Gastroesophageal sphincter (tissue), 3 donors: ENCODE measurements around the gene IL6.
A peak's percentile ranks its signal among the peaks of the same experiment; 100 is the strongest.

Experiments
- CTCF ChIP-seq, 4 experiments: fragments of 200-600 bp in 2 of 4; fragments of 450-650 bp in 2 of 4; sonication (generic) in 1 of 4; IDR thresholded peaks; one replicate each; pipeline ENCODE4 v1.5.1; 2017 to 2019; ENCODE audit warnings: antibody characterized with exemption in 4 of 4, mild to moderate bottlenecking in 2 of 4, moderate library complexity in 2 of 4
- POLR2A ChIP-seq, 2 donors: fragments of 450-650 bp; IDR thresholded peaks; one replicate each; pipeline ENCODE4 v1.6.1; 2017; ENCODE audit warnings: antibody characterized with exemption in 2 of 2, mild to moderate bottlenecking in 2 of 2, moderate library complexity in 1 of 2

GRCh38 chr7:22728401-22729029, 1.5 kb downstream of the IL6 start:
- TF ChIP-seq POLR2A (IDR thresholded peaks at IDR 0.05), result no peak
- TF ChIP-seq CTCF (IDR thresholded peaks at IDR 0.05), result peak in 3 of 4 experiments; percentile 8 to 58 (median 44)
